ENCODE measurements around the gene ZNF160.

Gene ZNF160

DNA sequence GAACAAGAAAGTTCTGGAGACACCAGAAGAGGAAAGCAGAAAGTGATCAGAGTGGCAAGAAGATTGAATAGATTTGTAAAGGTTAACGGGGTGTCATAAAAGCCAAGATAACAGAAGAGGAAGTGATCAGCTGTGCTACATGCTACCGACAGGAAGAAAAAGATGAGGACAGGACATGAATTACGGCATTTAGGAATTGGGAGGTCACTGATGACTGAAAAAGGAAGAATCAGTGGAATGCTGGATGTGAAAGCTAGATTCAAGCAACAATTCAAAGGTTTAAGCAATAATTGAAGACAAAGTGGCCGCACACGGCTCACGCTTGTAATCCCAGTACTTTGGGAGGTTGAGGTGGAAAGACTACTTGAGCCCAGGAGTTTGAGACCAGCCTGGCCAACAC lies 15.1 kb downstream of the ZNF160 start:
- no peak overlapping the region for H3K4me3 ChIP-seq
- TF ChIP-seq, protein P1, sequence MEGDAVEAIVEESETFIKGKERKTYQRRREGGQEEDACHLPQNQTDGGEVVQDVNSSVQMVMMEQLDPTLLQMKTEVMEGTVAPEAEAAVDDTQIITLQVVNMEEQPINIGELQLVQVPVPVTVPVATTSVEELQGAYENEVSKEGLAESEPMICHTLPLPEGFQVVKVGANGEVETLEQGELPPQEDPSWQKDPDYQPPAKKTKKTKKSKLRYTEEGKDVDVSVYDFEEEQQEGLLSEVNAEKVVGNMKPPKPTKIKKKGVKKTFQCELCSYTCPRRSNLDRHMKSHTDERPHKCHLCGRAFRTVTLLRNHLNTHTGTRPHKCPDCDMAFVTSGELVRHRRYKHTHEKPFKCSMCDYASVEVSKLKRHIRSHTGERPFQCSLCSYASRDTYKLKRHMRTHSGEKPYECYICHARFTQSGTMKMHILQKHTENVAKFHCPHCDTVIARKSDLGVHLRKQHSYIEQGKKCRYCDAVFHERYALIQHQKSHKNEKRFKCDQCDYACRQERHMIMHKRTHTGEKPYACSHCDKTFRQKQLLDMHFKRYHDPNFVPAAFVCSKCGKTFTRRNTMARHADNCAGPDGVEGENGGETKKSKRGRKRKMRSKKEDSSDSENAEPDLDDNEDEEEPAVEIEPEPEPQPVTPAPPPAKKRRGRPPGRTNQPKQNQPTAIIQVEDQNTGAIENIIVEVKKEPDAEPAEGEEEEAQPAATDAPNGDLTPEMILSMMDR (IDR thresholded peaks at IDR 0.05): no peak
- no peak overlapping the region for H3K27ac ChIP-seq
- DNase-seq (ENCODE audit: low spot score): no peak

DNA sequence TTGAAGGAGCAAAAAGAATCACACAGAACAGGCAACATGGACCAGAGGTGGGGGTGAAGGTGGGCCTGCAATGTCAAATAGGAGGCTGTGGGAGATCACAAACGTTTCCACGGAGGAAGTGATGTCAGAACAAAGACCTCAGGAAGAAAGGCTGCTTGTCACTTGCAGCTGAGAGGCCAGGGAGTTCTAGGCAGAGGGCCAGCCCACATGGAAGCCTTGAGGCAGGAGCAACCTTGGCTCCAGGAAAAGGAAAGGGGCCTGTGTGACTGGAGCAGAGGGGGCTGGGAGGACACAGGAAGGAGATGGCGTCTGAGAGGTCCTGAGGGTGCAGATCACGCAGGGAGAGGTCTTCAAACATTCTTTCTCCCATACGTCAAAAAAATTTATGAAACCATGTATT lies 16.3 kb downstream of the ZNF160 start:
- no peak overlapping the region for H3K4me3 ChIP-seq
- no peak for DNase-seq (ENCODE audit: low spot score)
- peak overlapping the region in 1 of 2 donors; percentile 56 for H3K27ac ChIP-seq
- TF ChIP-seq, protein P1 (IDR thresholded peaks at IDR 0.05): no peak

DNA sequence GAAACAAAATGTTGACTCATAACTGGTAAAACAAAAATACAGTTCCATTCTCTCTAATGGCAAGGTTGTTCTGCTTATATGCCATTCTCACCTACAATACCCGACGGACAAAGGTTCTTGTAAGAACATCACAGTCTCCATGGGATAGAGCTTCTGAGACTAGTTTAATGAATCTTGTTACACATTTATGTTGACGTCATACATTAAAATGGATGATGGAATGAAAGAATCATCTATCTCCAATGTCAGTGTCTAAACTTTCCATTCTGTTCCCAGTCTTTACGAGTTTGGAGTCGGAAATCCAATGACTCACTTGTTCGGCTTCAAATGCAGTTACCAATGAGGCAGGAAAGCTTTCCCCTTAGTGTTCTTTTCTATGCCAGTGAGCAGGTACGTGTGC lies 17.7 kb downstream of the ZNF160 start:
- no peak overlapping the region for H3K4me3 ChIP-seq
- no peak for DNase-seq (ENCODE audit: low spot score)
- TF ChIP-seq, protein P1 (IDR thresholded peaks at IDR 0.05): no peak
- H3K27ac ChIP-seq: no peak overlapping the region

DNA sequence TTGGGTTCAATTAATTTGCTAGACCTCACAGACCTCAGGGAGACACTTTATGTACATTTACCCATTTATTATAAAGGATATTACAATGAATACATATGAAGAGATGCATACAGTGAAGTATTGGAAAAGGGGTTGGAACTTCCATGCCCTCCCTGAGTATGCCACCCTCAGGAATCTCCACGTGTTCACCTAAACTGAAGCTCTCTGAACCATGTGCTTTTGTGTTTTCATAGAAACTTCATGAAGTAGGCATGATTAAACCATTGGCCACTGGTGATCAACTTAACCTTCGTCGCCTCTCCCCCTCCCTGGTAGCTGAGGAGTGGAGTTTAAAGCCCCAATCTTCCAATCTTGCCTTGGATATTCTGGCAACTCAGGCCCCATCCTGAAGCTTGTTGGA lies 20.3 kb downstream of the ZNF160 start:
- Histone ChIP-seq H3K27ac (no peak overlapping the region), H3K4me3 (no peak overlapping the region)
- DNase-seq (ENCODE audit: low spot score): no peak
- TF ChIP-seq, protein P1 (IDR thresholded peaks at IDR 0.05): no peak

DNA sequence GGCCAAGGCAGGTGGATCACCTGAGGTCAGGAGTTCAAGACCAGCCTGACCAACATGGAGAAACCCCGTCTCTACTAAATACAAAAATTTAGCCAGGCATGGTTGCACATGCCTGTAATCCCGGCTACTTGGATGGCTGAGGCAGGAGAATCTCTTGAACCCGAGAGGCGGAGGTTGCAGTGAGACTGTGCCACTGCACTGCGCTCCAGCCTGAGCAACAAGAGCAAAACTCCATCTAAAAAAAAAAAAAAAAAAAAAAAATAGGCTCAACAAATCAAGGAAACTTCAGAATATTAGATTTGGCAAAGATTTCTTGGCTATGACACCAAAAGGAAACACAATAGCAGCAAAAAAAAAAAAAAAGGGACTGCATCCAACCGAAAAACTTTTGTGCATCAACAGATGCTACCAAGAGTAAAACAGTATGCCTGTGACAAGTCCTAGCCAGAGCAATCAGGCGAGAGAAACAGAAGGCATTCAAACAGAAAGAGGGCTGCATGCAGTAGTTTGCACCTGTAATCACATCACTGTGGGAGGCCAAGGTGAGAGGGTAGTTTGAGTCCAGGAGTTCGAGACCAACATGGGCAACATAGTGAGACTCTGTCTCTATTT lies 23.8 kb downstream of the ZNF160 start:
- DNase-seq (ENCODE audit: low spot score): no peak
- Histone ChIP-seq H3K4me3 (no peak overlapping the region), H3K27ac (no peak overlapping the region)
- TF ChIP-seq, protein P1 (IDR thresholded peaks at IDR 0.05): no peak

DNA sequence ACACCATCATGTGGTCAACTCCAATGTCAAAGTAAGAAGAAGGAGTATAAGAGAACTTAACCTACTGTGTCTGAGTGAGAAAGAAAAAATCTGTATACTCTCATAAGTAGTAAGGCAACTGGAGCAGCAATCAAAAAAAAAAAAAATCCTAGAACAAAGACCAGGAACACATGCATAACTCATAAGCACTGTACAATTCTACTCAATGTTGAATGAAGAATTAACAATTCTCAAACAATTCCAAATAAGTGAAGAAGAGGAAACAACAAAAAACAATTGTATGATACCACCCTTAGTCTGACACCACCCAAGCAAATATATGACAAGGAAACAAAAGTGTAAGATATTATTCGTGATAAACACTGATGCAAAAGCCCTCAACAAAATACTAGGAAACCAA lies 24.6 kb downstream of the ZNF160 start:
- Histone ChIP-seq H3K27ac (no peak overlapping the region), H3K4me3 (no peak overlapping the region)
- no peak for DNase-seq (ENCODE audit: low spot score)
- TF ChIP-seq, protein P1 (IDR thresholded peaks at IDR 0.05): no peak

DNA sequence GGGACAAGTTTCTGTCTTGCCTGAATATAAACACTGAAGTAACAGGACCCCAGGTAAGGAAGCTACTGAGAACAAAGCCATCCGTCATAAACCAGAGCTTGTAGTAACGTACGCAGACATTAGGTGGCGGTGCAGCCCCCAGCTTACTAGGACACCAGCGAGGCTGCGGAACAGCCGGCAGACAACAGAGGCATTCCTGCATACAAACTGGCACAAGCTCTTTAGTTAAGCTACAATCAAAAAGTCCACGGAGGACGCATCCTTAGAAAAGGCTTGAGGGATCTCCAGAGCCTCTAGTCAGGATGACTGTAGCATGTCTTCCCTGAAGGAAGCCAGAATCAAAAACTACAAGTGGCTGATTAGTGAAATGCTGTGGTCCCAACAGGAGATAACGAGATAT lies 26.2 kb downstream of the ZNF160 start:
- no peak for DNase-seq (ENCODE audit: low spot score)
- Histone ChIP-seq H3K27ac (no peak overlapping the region), H3K4me3 (no peak overlapping the region)

More for the DNA sequence above, 26.2 kb downstream of the ZNF160 start:
- TF ChIP-seq, protein P1 (IDR thresholded peaks at IDR 0.05): no peak
